K562 (cell line): ENCODE measurements around the gene ZSCAN29. TPM values are rescaled to one million over a fixed set of nuclear protein-coding genes. Genes with fewer than 3 reads are reported as not detected.

Source experiments
- ATAC-seq: fragments of 200-7000 bp; cut with Tn5 transposase; 3 replicates; pipeline ENCODE4 v1.9.1; 2020; ENCODE audit warnings: moderate library complexity
- BruUV-seq: library from RNA; stranded (reverse); fragments of 400-500 nt; replicated peaks from 2 replicates; lab custom pipeline; 2021; lab: Mats Ljungman, UMichigan
- CTCF ChIA-PET: fragments of 300-600 bp; formaldehyde crosslinking; extraction: SDS; loops from one replicate; lab custom pipeline; 2021; ENCODE audit warnings: low intra/inter-chr PET ratio; lab: Yijun Ruan, JAX
- POLR2A ChIA-PET: fragments of 300-600, 350-650 bp; sonication (Branson Sonifier 250); formaldehyde crosslinking; extraction: SDS; loops from one replicate; lab custom pipeline; 2021; ENCODE audit warnings: antibody characterized with exemption, inconsistent platforms; lab: Yijun Ruan, JAX
- DNase-seq, 4 experiments: peaks; one replicate each; pipeline versions ENCODE4 v3.0.0 to v3.0.0-alpha.2; 2011 to 2018; ENCODE audit warnings: low spot score in 3 of 4, mixed read lengths in 3 of 4; ENCODE audit errors: extremely low read depth in 1 of 4
- FAIRE-seq: peaks from 2 replicates; lab custom pipeline; 2011; peaks lifted over from hg19 to GRCh38; lab: Jason Lieb, UNC
- H2AFZ ChIP-seq: 2 replicates; pipeline ENCODE4 v1.6.0; 2011; ENCODE audit warnings: low read depth, low read length, control low read depth, inconsistent platforms
- H3K27ac ChIP-seq: fragments of 200-600 bp; 3 replicates; pipeline ENCODE4 v1.8.0; 2011; ENCODE audit warnings: low read depth, mild to moderate bottlenecking, control low read depth, inconsistent platforms, low read length, moderate library complexity, mixed read lengths; ENCODE audit errors: extremely low read depth
- H3K27me3 ChIP-seq, 2 experiments: fragments of 300-600 bp in 1 of 2; 2 replicates in 1 of 2; 3 replicates in 1 of 2; pipeline versions ENCODE4 v1.6.0 to v1.8.0; 2011; ENCODE audit warnings: inconsistent platforms in 2 of 2, low read length in 2 of 2, mild to moderate bottlenecking in 1 of 2, mixed read lengths in 1 of 2, moderate library complexity in 1 of 2; ENCODE audit not compliant: control insufficient read depth in 2 of 2, insufficient read depth in 2 of 2
- H3K36me3 ChIP-seq: fragments of 300-600 bp; 3 replicates; pipeline ENCODE4 v1.8.0; 2011; ENCODE audit warnings: mild to moderate bottlenecking, low read length, inconsistent platforms; ENCODE audit not compliant: control insufficient read depth, insufficient read depth
- H3K4me1 ChIP-seq, 2 experiments: fragments of 200-600 bp in 1 of 2; replicated peaks in 1 of 2; 2 replicates in 1 of 2; 3 replicates in 1 of 2; pipeline versions ENCODE4 v1.5.1 to v1.8.0; 2011; ENCODE audit warnings: inconsistent platforms in 2 of 2, low read length in 2 of 2, mild to moderate bottlenecking in 1 of 2, mixed read lengths in 1 of 2, moderate library complexity in 1 of 2; ENCODE audit not compliant: control insufficient read depth in 2 of 2, insufficient read depth in 2 of 2
- H3K4me2 ChIP-seq: 2 replicates; pipeline ENCODE4 v1.6.1; 2011; ENCODE audit warnings: low read length, control low read depth, inconsistent platforms, mixed read lengths; ENCODE audit not compliant: insufficient read depth
- H3K4me3 ChIP-seq: fragments of 200-600 bp; sonication (generic), shearing (Covaris generic); 2 replicates; pipeline ENCODE4 v1.5.1; 2016; ENCODE audit warnings: control low read depth, inconsistent platforms
- H3K79me2 ChIP-seq: fragments of 200-600 bp; 3 replicates; pipeline ENCODE4 v1.8.0; 2011; ENCODE audit warnings: low read length, inconsistent platforms; ENCODE audit not compliant: control insufficient read depth, insufficient read depth
- H3K9ac ChIP-seq, 2 experiments: 2 replicates each; pipeline versions ENCODE4 v1.6.0 to v1.6.1; 2011; ENCODE audit warnings: low read depth in 2 of 2, low read length in 2 of 2, control low read depth in 1 of 2, inconsistent platforms in 1 of 2, mild to moderate bottlenecking in 1 of 2, mixed read lengths in 1 of 2; ENCODE audit not compliant: insufficient read depth in 1 of 2
- H3K9me1 ChIP-seq: one replicate; pipeline ENCODE4 v1.6.0; 2011; ENCODE audit warnings: inconsistent platforms, mild to moderate bottlenecking, low read length, moderate library complexity; ENCODE audit not compliant: control insufficient read depth, insufficient read depth
- H3K9me3 ChIP-seq: replicated peaks from 2 replicates; pipeline ENCODE4 v1.5.1; 2011; ENCODE audit warnings: low read depth, low read length, inconsistent platforms; ENCODE audit not compliant: control insufficient read depth, insufficient read depth
- H4K20me1 ChIP-seq: replicated peaks from 2 replicates; pipeline ENCODE4 v1.6.1; 2011; ENCODE audit warnings: low read length, inconsistent platforms, mixed read lengths; ENCODE audit not compliant: control insufficient read depth, insufficient read depth
- ADNP ChIP-seq: fragments of 200-800 bp; sonication (Bioruptor generic); IDR thresholded peaks from 2 replicates; pipeline ENCODE4 v1.6.1; 2016; ENCODE audit warnings: missing genetic modification characterization, missing compliant biosample characterization
- CBFA2T2 ChIP-seq: fragments of 450-650 bp; conservative IDR thresholded peaks from 2 replicates; pipeline ENCODE4 v1.6.1; 2017; ENCODE audit warnings: mild to moderate bottlenecking
- DACH1 ChIP-seq: fragments of 450-650 bp; IDR thresholded peaks from 2 replicates; pipeline ENCODE4 v1.6.1; 2018; ENCODE audit not compliant: partially characterized antibody
- SPI1 ChIP-seq: IDR thresholded peaks from 2 replicates; pipeline ENCODE4 v1.6.1; 2011; ENCODE audit warnings: low read depth, low read length, control low read depth, borderline replicate concordance
- ZNF583 ChIP-seq: fragments of 250-450 bp; sonication (Bioruptor Pico); IDR thresholded peaks from 2 replicates; pipeline ENCODE4 v1.4.0; 2020
- ZNF764 ChIP-seq: fragments of 250-450 bp; sonication (Bioruptor Pico); IDR thresholded peaks from 2 replicates; pipeline ENCODE4 v1.4.0; 2020; ENCODE audit warnings: low read depth, mild to moderate bottlenecking, moderate library complexity
- WGBS: fragments of 100-300 bp; shearing (Covaris generic); methylation state at CpG from one replicate; pipeline ENCODE4 v1.1.6; 2016; ENCODE audit warnings: low coverage, mixed read lengths; ENCODE audit not compliant: insufficient coverage; ENCODE audit errors: missing lambda C conversion rate; 5-methylcytosine and 5-hydroxymethylcytosine counted together
- in situ Hi-C: fragments of 300-500 bp; cut with MboI; formaldehyde crosslinking; loops from 4 replicates; pipeline ENCODE4 v1.15.0; 2018; ENCODE audit warnings: inconsistent platforms, mixed read lengths
- intact Hi-C: fragments of 100-400 bp; cut with micrococcal nuclease; formaldehyde crosslinking; loops from 2 replicates; pipeline ENCODE4 v1.14.2; 2022
- polyA plus RNA-seq, 8 experiments: library from polyadenylated mRNA; depleted of rRNA in 4 of 8; stranded (reverse) in 5 of 8; unstranded in 3 of 8; fragments of >200 nt; fragmentation: Nextera tagmentation in 2 of 8; fragmentation: Illumina TruSeq in 1 of 8; extraction: Ambion mirVana in 2 of 8; extraction: Trizol in 1 of 8; gene quantifications; 2 replicates each; pipeline versions ENCODE4 v1.2.1 to v1.2.3, GENCODE V29; 2011 to 2014; ENCODE audit warnings: inconsistent platforms in 1 of 8, missing spikeins in 1 of 8
- total RNA-seq, 7 experiments: library from RNA; depleted of rRNA in 6 of 7; stranded (reverse); fragments of >200 nt in 6 of 7; fragmentation: Illumina TruSeq in 2 of 7; extraction: Trizol in 2 of 7; gene quantifications; 2 replicates each; pipeline versions ENCODE4 v1.2.1 to v1.2.3, GENCODE V29; 2011 to 2021; ENCODE audit warnings: low replicate concordance in 1 of 7
- TF ChIP-seq, protein P1 (sequence below): conservative IDR thresholded peaks from 2 replicates; pipeline ENCODE4 v1.6.1; 2011; ENCODE audit warnings: low read depth, mild to moderate bottlenecking, low read length; ENCODE audit not compliant: control insufficient read depth
- TF ChIP-seq, protein P2 (sequence below): fragments of 450-650 bp; IDR thresholded peaks from 2 replicates; pipeline ENCODE4 v1.6.1; 2016

ZSCAN29 gene
- total and polyA plus RNA-seq, 9 of the 15 experiments (the other 6 are each of a cell fraction or from before 2014, with no cell fraction given), result 2.5 to 28.6 (median 19.7) TPM

DNA sequence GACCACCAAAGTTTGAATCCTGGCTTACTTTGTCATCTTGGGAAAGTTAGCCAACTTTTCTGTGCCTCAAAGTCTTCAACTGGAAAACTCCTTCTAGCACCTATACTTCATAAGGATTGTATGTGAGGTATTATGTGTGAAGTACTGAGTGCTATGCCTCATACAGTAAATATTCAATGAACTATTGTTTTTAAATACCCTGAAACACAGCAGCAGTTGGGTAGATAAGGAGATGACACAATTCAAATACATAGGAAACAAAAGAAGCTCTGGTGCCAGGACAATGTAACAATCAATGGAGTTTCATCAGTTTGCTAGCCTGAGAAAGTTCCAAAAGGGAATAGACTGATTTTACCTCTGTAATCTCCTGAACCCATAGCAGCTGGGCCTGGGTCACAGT, 43.4 kb upstream of the ZSCAN29 start (continued):
- TF ChIP-seq, protein P1, sequence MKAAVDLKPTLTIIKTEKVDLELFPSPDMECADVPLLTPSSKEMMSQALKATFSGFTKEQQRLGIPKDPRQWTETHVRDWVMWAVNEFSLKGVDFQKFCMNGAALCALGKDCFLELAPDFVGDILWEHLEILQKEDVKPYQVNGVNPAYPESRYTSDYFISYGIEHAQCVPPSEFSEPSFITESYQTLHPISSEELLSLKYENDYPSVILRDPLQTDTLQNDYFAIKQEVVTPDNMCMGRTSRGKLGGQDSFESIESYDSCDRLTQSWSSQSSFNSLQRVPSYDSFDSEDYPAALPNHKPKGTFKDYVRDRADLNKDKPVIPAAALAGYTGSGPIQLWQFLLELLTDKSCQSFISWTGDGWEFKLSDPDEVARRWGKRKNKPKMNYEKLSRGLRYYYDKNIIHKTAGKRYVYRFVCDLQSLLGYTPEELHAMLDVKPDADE, result no peak
- TF ChIP-seq SPI1, result no peak
- TF ChIP-seq ZNF764 (CRISPR knock-in tag), result no peak
- TF ChIP-seq DACH1, result no peak
- TF ChIP-seq ZNF583, result no peak
- TF ChIP-seq CBFA2T2, result no peak

DNA sequence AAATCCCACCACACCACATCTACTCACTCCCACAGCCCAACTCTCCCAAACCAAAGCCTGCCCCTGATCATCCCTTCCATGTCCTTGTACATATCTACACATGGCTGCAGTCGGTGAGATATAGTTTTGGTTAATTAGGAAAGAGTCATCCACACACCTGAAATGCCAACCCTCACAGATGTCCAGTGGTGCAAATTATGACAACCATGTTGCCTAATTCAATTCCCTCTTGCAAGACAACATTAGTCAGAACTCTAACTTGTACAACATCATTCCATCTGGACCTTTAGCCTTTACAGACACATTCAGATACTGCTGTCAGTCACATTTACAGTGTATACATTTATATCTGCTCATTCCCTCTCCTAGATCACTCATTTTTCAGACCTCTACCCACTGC, 41.3 kb upstream of the ZSCAN29 start:
- no peak overlapping the region for H3K9ac ChIP-seq
- H3K36me3 ChIP-seq, result peaks cover 85% of the 10 kb centered on the region
- in situ Hi-C loops, result no loop called here
- 64% methylated on average over 1 of the region's 1 CpG for WGBS
- CTCF ChIA-PET, result no interaction called here
- FAIRE-seq, result peak; percentile 35
- TF ChIP-seq, protein P2, sequence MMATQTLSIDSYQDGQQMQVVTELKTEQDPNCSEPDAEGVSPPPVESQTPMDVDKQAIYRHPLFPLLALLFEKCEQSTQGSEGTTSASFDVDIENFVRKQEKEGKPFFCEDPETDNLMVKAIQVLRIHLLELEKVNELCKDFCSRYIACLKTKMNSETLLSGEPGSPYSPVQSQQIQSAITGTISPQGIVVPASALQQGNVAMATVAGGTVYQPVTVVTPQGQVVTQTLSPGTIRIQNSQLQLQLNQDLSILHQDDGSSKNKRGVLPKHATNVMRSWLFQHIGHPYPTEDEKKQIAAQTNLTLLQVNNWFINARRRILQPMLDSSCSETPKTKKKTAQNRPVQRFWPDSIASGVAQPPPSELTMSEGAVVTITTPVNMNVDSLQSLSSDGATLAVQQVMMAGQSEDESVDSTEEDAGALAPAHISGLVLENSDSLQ, result 0 out of 2 replicates have a peak, but pooled peaks have one; percentile 8
- no peak for TF ChIP-seq ADNP (tag)
- no peaks in the 10 kb centered on the region for H3K9me1 ChIP-seq
- DNase-seq, result no peak
- H3K27ac ChIP-seq, result no peak overlapping the region
- H3K4me3 ChIP-seq, result no peak overlapping the region
- intact Hi-C loops, result no loop called here
- peaks cover 0 to 26% of the 10 kb centered on the region in 2 experiments; a peak in 2 of 5 replicates for H3K4me1 ChIP-seq
- no peak overlapping the region for H2AFZ ChIP-seq
- H3K4me2 ChIP-seq, result no peak overlapping the region
- H3K27me3 ChIP-seq, result no peaks in the 10 kb centered on the region
- no TSS peak for BruUV-seq
- no peaks in the 10 kb centered on the region for H4K20me1 ChIP-seq
- H3K79me2 ChIP-seq, result no peaks in the 10 kb centered on the region
- POLR2A ChIA-PET, result interaction anchor here (0.5 to 1.5 kb wide), 2 partner anchors 9 to 381 kb away, joined by 3 read pairs; no protein-coding TSS in a partner anchor
- ATAC-seq, result no peak
- no peaks in the 10 kb centered on the region for H3K9me3 ChIP-seq
